Measurements from ENCODE around the gene GSTA4. TPM values are rescaled to one million over a fixed set of nuclear protein-coding genes. Genes with fewer than 3 reads are reported as not detected.

GSTA4 gene
- total RNA-seq, 1 donor from 2014 or later, result 10.9 TPM

DNA sequence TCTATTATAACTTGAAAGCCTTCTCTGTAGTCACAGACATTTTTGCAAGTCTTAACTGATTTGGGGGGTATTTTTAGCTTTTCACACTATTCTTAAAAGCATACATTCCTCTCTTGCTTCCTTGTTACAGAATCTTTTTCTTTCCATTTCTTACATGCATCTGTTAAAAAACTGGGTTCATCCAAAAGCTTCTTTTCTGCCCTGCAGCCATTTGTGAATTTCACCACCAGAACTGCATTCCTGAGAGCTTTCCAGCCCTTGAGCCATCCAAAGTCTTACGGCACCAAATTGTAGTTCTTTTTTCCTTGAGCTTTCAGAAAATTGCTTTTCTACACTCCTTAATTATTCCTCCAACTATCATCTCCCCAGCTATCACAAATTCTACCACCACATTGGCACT is 19.7 kb upstream of the GSTA4 start:
- H3K27ac Mint-ChIP-seq (ENCODE audit: unreplicated experiment), result no peak overlapping the region
- H3K79me2 ChIP-seq (ENCODE audit: insufficient read depth, low read length), result no peaks in the 10 kb centered on the region
- no peaks in the 10 kb centered on the region for H3K27me3 Mint-ChIP-seq (ENCODE audit: low read depth, unreplicated experiment)
- peaks cover 40% of the 10 kb centered on the region for H3K36me3 ChIP-seq (ENCODE audit: insufficient read depth, low read length)
- H3K9me3 Mint-ChIP-seq (ENCODE audit: unreplicated experiment), result no peaks in the 10 kb centered on the region
- no peak overlapping the region for H3K4me2 ChIP-seq (ENCODE audit: low read length)
- H4K20me1 ChIP-seq (ENCODE audit: insufficient read depth, low read length), result no peaks in the 10 kb centered on the region
- no peak for TF ChIP-seq EZH2 (IDR thresholded peaks at IDR 0.05; ENCODE audit: insufficient read depth, low read length)
- TF ChIP-seq, protein P1, sequence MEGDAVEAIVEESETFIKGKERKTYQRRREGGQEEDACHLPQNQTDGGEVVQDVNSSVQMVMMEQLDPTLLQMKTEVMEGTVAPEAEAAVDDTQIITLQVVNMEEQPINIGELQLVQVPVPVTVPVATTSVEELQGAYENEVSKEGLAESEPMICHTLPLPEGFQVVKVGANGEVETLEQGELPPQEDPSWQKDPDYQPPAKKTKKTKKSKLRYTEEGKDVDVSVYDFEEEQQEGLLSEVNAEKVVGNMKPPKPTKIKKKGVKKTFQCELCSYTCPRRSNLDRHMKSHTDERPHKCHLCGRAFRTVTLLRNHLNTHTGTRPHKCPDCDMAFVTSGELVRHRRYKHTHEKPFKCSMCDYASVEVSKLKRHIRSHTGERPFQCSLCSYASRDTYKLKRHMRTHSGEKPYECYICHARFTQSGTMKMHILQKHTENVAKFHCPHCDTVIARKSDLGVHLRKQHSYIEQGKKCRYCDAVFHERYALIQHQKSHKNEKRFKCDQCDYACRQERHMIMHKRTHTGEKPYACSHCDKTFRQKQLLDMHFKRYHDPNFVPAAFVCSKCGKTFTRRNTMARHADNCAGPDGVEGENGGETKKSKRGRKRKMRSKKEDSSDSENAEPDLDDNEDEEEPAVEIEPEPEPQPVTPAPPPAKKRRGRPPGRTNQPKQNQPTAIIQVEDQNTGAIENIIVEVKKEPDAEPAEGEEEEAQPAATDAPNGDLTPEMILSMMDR (IDR thresholded peaks at IDR 0.05; ENCODE audit: insufficient read depth, low read depth, low read length), result no peak
- H3K4me1 ChIP-seq (ENCODE audit: insufficient read depth, low read length), result no peaks in the 10 kb centered on the region
- H3K9ac ChIP-seq (ENCODE audit: low read length), result no peak overlapping the region
- peaks cover 4% of the 10 kb centered on the region for H3K4me1 Mint-ChIP-seq (ENCODE audit: low read depth, unreplicated experiment)
- H3K4me3 Mint-ChIP-seq (ENCODE audit: unreplicated experiment), result no peak overlapping the region
- H2AFZ ChIP-seq (ENCODE audit: low read depth, low read length), result no peak overlapping the region
- no peaks in the 10 kb centered on the region for H3K27me3 ChIP-seq (ENCODE audit: insufficient read depth, low read length)
- peaks cover 22% of the 10 kb centered on the region for H3K36me3 Mint-ChIP-seq (ENCODE audit: low read depth, unreplicated experiment)
- H3K4me3 ChIP-seq (ENCODE audit: insufficient read depth, low read depth, low read length), result no peak overlapping the region
- DNase-seq (ENCODE audit: low read depth) (no peak), FAIRE-seq (no peak)
- no peak overlapping the region for H3K27ac ChIP-seq (ENCODE audit: low read depth, low read length)
- no peaks in the 10 kb centered on the region for H3K9me3 ChIP-seq (ENCODE audit: insufficient read depth, low read depth, low read length)

DNA sequence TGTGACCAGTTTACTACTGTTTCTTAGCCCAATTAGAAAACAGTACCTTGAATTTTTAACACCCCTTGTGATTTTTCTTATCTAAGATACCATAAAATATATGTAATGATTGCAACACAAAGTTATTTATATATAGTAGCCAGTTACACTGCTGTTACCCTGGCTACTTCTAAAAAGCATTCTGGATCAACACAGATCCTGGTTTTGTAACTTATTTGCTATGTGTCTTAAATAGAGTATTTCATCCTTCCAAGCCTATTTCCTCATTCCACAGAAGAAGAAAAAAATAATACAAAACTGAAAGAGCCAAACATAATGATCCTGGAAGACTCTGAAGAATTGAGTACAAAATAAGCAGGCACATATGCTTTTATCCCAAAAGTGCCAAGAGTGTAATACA is 19.0 kb upstream of the GSTA4 start:
- no peak for TF ChIP-seq EZH2 (IDR thresholded peaks at IDR 0.05; ENCODE audit: insufficient read depth, low read length)
- TF ChIP-seq, protein P1 (IDR thresholded peaks at IDR 0.05; ENCODE audit: insufficient read depth, low read depth, low read length), result no peak
- no peaks in the 10 kb centered on the region for H4K20me1 ChIP-seq (ENCODE audit: insufficient read depth, low read length)
- no peak overlapping the region for H3K9ac ChIP-seq (ENCODE audit: low read length)
- H3K4me2 ChIP-seq (ENCODE audit: low read length), result no peak overlapping the region
- H3K4me1 Mint-ChIP-seq (ENCODE audit: low read depth, unreplicated experiment), result peaks cover 4% of the 10 kb centered on the region
- no peak overlapping the region for H3K4me3 Mint-ChIP-seq (ENCODE audit: unreplicated experiment)
- H3K9me3 ChIP-seq (ENCODE audit: insufficient read depth, low read depth, low read length), result no peaks in the 10 kb centered on the region
- H3K27me3 ChIP-seq (ENCODE audit: insufficient read depth, low read length), result no peaks in the 10 kb centered on the region
- no peak overlapping the region for H3K27ac ChIP-seq (ENCODE audit: low read depth, low read length)
- no peaks in the 10 kb centered on the region for H3K79me2 ChIP-seq (ENCODE audit: insufficient read depth, low read length)
- FAIRE-seq (no peak), DNase-seq (ENCODE audit: low read depth) (no peak)
- peaks cover 24% of the 10 kb centered on the region for H3K36me3 Mint-ChIP-seq (ENCODE audit: low read depth, unreplicated experiment)
- no peak overlapping the region for H2AFZ ChIP-seq (ENCODE audit: low read depth, low read length)
- no peaks in the 10 kb centered on the region for H3K4me1 ChIP-seq (ENCODE audit: insufficient read depth, low read length)
- H3K4me3 ChIP-seq (ENCODE audit: insufficient read depth, low read depth, low read length), result no peak overlapping the region
- peaks cover 40% of the 10 kb centered on the region for H3K36me3 ChIP-seq (ENCODE audit: insufficient read depth, low read length)
- no peaks in the 10 kb centered on the region for H3K9me3 Mint-ChIP-seq (ENCODE audit: unreplicated experiment)
- H3K27me3 Mint-ChIP-seq (ENCODE audit: low read depth, unreplicated experiment), result no peaks in the 10 kb centered on the region
- no peak overlapping the region for H3K27ac Mint-ChIP-seq (ENCODE audit: unreplicated experiment)

DNA sequence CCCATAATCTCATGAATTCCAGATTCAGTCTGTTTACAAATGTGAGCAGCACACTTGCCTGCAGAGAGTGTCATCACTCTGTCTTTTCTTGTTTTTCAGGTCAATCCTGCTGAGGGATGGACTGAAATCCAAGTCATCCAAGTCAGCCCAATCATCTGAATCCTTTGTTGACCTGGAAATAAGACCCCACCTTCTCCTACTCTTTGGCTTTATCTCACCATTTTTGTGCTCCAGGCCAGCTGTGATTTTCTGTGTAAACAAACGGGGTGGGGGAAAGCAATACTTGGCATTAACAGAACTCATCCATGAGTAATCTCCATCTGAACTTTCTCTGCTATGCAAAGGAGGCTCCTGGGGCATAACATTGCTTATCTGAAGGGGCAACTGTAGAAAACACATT is 16.9 kb upstream of the GSTA4 start:
- no peaks in the 10 kb centered on the region for H3K9me3 ChIP-seq (ENCODE audit: insufficient read depth, low read depth, low read length)
- H3K9ac ChIP-seq (ENCODE audit: low read length), result no peak overlapping the region
- no peak overlapping the region for H3K4me3 Mint-ChIP-seq (ENCODE audit: unreplicated experiment)
- TF ChIP-seq, protein P1 (IDR thresholded peaks at IDR 0.05; ENCODE audit: insufficient read depth, low read depth, low read length), result no peak
- TF ChIP-seq EZH2 (IDR thresholded peaks at IDR 0.05; ENCODE audit: insufficient read depth, low read length), result no peak
- H3K9me3 Mint-ChIP-seq (ENCODE audit: unreplicated experiment), result no peaks in the 10 kb centered on the region
- no peaks in the 10 kb centered on the region for H4K20me1 ChIP-seq (ENCODE audit: insufficient read depth, low read length)
- H2AFZ ChIP-seq (ENCODE audit: low read depth, low read length), result no peak overlapping the region
- H3K36me3 Mint-ChIP-seq (ENCODE audit: low read depth, unreplicated experiment), result peaks cover 22% of the 10 kb centered on the region
- H3K4me3 ChIP-seq (ENCODE audit: insufficient read depth, low read depth, low read length), result no peak overlapping the region
- H3K79me2 ChIP-seq (ENCODE audit: insufficient read depth, low read length), result no peaks in the 10 kb centered on the region
- H3K27ac Mint-ChIP-seq (ENCODE audit: unreplicated experiment), result no peak overlapping the region
- H3K27me3 Mint-ChIP-seq (ENCODE audit: low read depth, unreplicated experiment), result no peaks in the 10 kb centered on the region
- no peaks in the 10 kb centered on the region for H3K27me3 ChIP-seq (ENCODE audit: insufficient read depth, low read length)
- DNase-seq (ENCODE audit: low read depth) (no peak), FAIRE-seq (no peak)
- peaks cover 34% of the 10 kb centered on the region for H3K36me3 ChIP-seq (ENCODE audit: insufficient read depth, low read length)
- H3K4me1 Mint-ChIP-seq (ENCODE audit: low read depth, unreplicated experiment), result peaks cover 4% of the 10 kb centered on the region
- H3K4me2 ChIP-seq (ENCODE audit: low read length), result no peak overlapping the region
- no peaks in the 10 kb centered on the region for H3K4me1 ChIP-seq (ENCODE audit: insufficient read depth, low read length)
- H3K27ac ChIP-seq (ENCODE audit: low read depth, low read length), result no peak overlapping the region

Data from astrocyte (in vitro differentiated cells and primary cell).